Fibroblast of mammary gland (primary cell): ENCODE measurements around the gene DLG2.
A peak's percentile ranks its signal among the peaks of the same experiment; 100 is the strongest.

Experiments used
- DNase-seq: peaks from one replicate; pipeline ENCODE4 v3.0.0-alpha.2; 2010; ENCODE audit warnings: low read depth
- H3K4me3 ChIP-seq: 2 replicates; pipeline ENCODE4 v1.5.1; 2011; ENCODE audit warnings: low read depth, mild to moderate bottlenecking, low read length, moderate library complexity; ENCODE audit not compliant: control insufficient read depth
- CTCF ChIP-seq: conservative IDR thresholded peaks from 2 replicates; pipeline ENCODE4 v1.5.1; 2011; ENCODE audit warnings: low read depth, low read length, inconsistent platforms; ENCODE audit not compliant: control insufficient read depth, insufficient read depth

Gene DLG2

GRCh38 chr11:84518631-84519183 is 1108.4 kb downstream of the DLG2 start:
- DNase-seq = no peak
- TF ChIP-seq CTCF = no peak
- H3K4me3 ChIP-seq = no peak overlapping the region

- no peak for DNase-seq
- TF ChIP-seq CTCF = no peak
- H3K4me3 ChIP-seq = no peak overlapping the region
Observed at GRCh38 chr11:84514436-84514835, 1112.7 kb downstream of the DLG2 start.

- no peak for TF ChIP-seq CTCF
- DNase-seq = no peak
- no peak overlapping the region for H3K4me3 ChIP-seq
Observed at GRCh38 chr11:84503503-84503902, 1123.6 kb downstream of the DLG2 start.

DNA sequence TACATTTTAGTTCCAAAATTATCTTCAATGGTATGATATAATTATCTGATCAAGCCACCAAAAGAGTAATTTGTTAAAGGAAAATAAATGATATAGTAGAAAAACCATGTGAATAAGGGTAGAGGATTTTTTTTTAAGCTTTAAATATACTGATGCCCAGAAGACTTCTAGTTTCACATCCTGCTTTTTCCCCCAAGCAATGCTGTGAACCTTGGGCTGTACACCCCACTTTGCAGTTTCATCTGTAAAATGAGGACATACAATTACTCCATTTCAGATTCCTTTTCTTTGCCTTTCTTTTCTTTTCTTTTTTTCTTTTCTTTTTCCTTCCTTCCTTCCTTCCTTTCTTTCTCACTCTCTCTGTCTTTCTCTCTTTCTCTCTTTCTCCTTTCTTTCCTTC is 1125.4 kb downstream of the DLG2 start:
- no peak overlapping the region for H3K4me3 ChIP-seq
- no peak for TF ChIP-seq CTCF
- DNase-seq = no peak

DNA sequence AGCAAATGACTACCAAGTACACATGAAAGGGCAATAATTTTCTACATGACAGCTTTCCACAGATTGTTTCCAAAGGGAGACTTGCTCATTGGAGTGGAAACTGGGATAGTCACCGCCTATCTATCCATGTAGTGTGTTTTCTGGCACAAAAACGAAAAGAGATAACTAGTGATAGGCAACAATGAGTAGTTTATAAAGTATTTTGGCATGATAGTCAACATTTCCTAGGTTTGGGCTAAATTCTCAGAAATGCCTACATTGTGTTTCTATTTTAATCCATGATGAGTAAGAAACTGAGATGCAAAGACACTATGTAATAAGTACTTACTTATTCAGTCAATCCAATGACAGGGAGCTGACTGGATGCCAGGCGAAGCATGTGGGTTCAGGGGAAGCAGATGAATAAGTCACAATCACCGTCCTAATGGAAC is 1129.1 kb downstream of the DLG2 start:
- peak; percentile 90 for DNase-seq
- no peak overlapping the region for H3K4me3 ChIP-seq
- TF ChIP-seq CTCF = no peak

- TF ChIP-seq CTCF = no peak
- no peak for DNase-seq
- H3K4me3 ChIP-seq = no peak overlapping the region
Observed at GRCh38 chr11:84497181-84497580, 1130.0 kb downstream of the DLG2 start.

GRCh38 chr11:84496122-84496521 is 1131.0 kb downstream of the DLG2 start:
- DNase-seq = no peak
- no peak overlapping the region for H3K4me3 ChIP-seq
- TF ChIP-seq CTCF = no peak
